ENCODE measurements around the gene KIAA0513.

- TF ChIP-seq POLR2A (IDR thresholded peaks at IDR 0.05) = no peak
- TF ChIP-seq, protein P1, sequence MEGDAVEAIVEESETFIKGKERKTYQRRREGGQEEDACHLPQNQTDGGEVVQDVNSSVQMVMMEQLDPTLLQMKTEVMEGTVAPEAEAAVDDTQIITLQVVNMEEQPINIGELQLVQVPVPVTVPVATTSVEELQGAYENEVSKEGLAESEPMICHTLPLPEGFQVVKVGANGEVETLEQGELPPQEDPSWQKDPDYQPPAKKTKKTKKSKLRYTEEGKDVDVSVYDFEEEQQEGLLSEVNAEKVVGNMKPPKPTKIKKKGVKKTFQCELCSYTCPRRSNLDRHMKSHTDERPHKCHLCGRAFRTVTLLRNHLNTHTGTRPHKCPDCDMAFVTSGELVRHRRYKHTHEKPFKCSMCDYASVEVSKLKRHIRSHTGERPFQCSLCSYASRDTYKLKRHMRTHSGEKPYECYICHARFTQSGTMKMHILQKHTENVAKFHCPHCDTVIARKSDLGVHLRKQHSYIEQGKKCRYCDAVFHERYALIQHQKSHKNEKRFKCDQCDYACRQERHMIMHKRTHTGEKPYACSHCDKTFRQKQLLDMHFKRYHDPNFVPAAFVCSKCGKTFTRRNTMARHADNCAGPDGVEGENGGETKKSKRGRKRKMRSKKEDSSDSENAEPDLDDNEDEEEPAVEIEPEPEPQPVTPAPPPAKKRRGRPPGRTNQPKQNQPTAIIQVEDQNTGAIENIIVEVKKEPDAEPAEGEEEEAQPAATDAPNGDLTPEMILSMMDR (IDR thresholded peaks at IDR 0.05) = no peak
Observed at GRCh38 chr16:85138825-85139627, 111.4 kb downstream of the KIAA0513 start.
